Measurements from ENCODE around the gene SLC35F3. TPM values are rescaled to one million over a fixed set of nuclear protein-coding genes. Genes with fewer than 3 reads are reported as not detected.
A peak's percentile ranks its signal among the peaks of the same experiment; 100 is the strongest.
"Not testable (repeated sequence)": the region's sequence is repeated elsewhere in the genome, so short reads cannot be mapped to it uniquely, and the experiment has no call there.

Gene SLC35F3
- total RNA-seq, 1 experiment from 2014 or later = not detected

- Histone ChIP-seq H2AFZ (ENCODE audit: low read length) (no peak overlapping the region), H3K27me3 (ENCODE audit: low read length) (no peaks in the 10 kb centered on the region), H3K9ac (ENCODE audit: low read length) (no peak overlapping the region), H3K4me2 (ENCODE audit: low read depth, low read length, poor library complexity, severe bottlenecking) (no peak overlapping the region), H3K4me1 (ENCODE audit: low read length) (peaks cover 7% of the 10 kb centered on the region), H4K20me1 (ENCODE audit: insufficient read depth, low read depth, low read length) (no peaks in the 10 kb centered on the region), H3K9me3 (ENCODE audit: low read length) (no peaks in the 10 kb centered on the region), H3K4me3 (ENCODE audit: low read length) (no peak overlapping the region), H3K27ac (ENCODE audit: low read length) (no peak overlapping the region), H3K9me2 (replicated peaks; ENCODE audit: insufficient read depth, low read length) (no peaks in the 10 kb centered on the region), H3K79me2 (ENCODE audit: low read length) (no peaks in the 10 kb centered on the region), H3K36me3 (ENCODE audit: insufficient read depth, low read length) (no peaks in the 10 kb centered on the region)
- DNase-seq = no peak
Observed at GRCh38 chr1:234297668-234298067, 393.2 kb downstream of the SLC35F3 start.

DNA sequence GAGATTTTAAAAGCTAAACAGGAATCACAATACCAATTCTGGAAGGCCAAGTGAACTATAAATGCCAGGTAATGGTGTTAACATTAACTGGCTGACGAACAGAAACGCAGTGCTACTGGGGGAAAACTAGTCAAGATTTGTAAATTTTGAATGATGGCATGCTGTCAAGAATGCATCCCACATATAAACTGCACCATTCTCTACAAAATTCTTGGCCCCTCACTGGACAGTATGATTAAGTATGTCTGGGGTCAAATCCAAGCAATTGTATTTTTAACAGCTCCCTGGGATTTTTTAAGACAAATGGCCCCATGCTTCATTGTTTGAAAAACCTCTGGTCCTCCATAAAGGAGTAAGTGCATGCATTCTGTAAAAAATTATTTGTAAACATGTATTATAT is 395.6 kb downstream of the SLC35F3 start:
- no peaks in the 10 kb centered on the region for H4K20me1 ChIP-seq (ENCODE audit: insufficient read depth, low read depth, low read length)
- DNase-seq = no peak
- peaks cover 7% of the 10 kb centered on the region for H3K4me1 ChIP-seq (ENCODE audit: low read length)
- H3K9me3 ChIP-seq (ENCODE audit: low read length) = no peaks in the 10 kb centered on the region
- H3K4me2 ChIP-seq (ENCODE audit: low read depth, low read length, poor library complexity, severe bottlenecking) = no peak overlapping the region
- H3K27ac ChIP-seq (ENCODE audit: low read length) = no peak overlapping the region
- H3K9me2 ChIP-seq (replicated peaks; ENCODE audit: insufficient read depth, low read length) = no peaks in the 10 kb centered on the region
- H3K27me3 ChIP-seq (ENCODE audit: low read length) = no peaks in the 10 kb centered on the region
- H3K4me3 ChIP-seq (ENCODE audit: low read length) = no peak overlapping the region
- no peaks in the 10 kb centered on the region for H3K79me2 ChIP-seq (ENCODE audit: low read length)
- H3K9ac ChIP-seq (ENCODE audit: low read length) = no peak overlapping the region
- no peak overlapping the region for H2AFZ ChIP-seq (ENCODE audit: low read length)
- no peaks in the 10 kb centered on the region for H3K36me3 ChIP-seq (ENCODE audit: insufficient read depth, low read length)

- not testable (repeated sequence) for H3K9me2 ChIP-seq (replicated peaks; ENCODE audit: insufficient read depth, low read length); H3K27ac ChIP-seq (ENCODE audit: low read length); H3K79me2 ChIP-seq (ENCODE audit: low read length)
Observed at GRCh38 chr1:234301663-234302062, 397.2 kb downstream of the SLC35F3 start.

DNA sequence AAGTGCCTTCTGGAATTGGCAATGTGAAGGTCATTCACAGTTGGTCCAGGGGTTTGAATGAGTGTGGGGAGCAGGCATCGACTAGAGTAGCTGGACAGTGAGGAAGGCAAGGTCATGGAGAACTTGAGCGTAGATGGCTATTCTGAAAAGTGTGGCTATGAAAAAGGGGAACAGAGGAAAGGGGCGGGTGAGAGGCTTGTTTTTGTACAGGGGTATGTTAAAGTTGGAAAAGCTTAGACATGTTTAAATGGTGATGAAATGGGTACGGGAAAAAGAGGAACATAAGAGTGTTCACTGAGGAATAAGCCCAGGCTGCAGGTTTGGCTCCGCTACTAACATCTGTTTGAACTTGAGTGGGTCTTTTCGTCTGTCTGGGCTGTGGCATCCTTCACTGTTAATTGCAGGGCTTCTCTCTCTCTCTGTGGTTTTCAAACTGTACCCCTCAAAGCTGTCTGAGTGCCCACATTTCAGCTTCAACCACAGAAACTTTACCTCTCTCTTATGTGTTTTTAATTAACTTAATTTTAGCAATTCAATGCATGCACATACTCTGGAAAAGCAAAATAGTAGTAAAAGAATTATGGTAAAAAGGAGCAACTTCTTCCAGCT is 398.0 kb downstream of the SLC35F3 start:
- Histone ChIP-seq H3K4me3 (ENCODE audit: low read length) (no peak overlapping the region), H3K9ac (ENCODE audit: low read length) (no peak overlapping the region), H4K20me1 (ENCODE audit: insufficient read depth, low read depth, low read length) (no peaks in the 10 kb centered on the region), H3K27me3 (ENCODE audit: low read length) (no peaks in the 10 kb centered on the region), H3K36me3 (ENCODE audit: insufficient read depth, low read length) (no peaks in the 10 kb centered on the region), H3K79me2 (ENCODE audit: low read length) (no peaks in the 10 kb centered on the region), H3K4me2 (ENCODE audit: low read depth, low read length, poor library complexity, severe bottlenecking) (no peak overlapping the region), H2AFZ (ENCODE audit: low read length) (no peak overlapping the region), H3K4me1 (ENCODE audit: low read length) (no peaks in the 10 kb centered on the region), H3K9me2 (replicated peaks; ENCODE audit: insufficient read depth, low read length) (no peaks in the 10 kb centered on the region), H3K27ac (ENCODE audit: low read length) (no peak overlapping the region), H3K9me3 (ENCODE audit: low read length) (no peaks in the 10 kb centered on the region)
- no peak for DNase-seq

More at GRCh38 chr1:234301663-234302062, 397.2 kb downstream of the SLC35F3 start:
- H3K27me3 ChIP-seq (ENCODE audit: low read length); H3K4me2 ChIP-seq (ENCODE audit: low read depth, low read length, poor library complexity, severe bottlenecking); DNase-seq; H3K4me3 ChIP-seq (ENCODE audit: low read length); H4K20me1 ChIP-seq (ENCODE audit: insufficient read depth, low read depth, low read length); H3K36me3 ChIP-seq (ENCODE audit: insufficient read depth, low read length); H3K4me1 ChIP-seq (ENCODE audit: low read length); H3K9me3 ChIP-seq (ENCODE audit: low read length); H3K9ac ChIP-seq (ENCODE audit: low read length); H2AFZ ChIP-seq (ENCODE audit: low read length): not testable (repeated sequence)

GRCh38 chr1:234303231-234303630 is 398.8 kb downstream of the SLC35F3 start:
- Histone ChIP-seq H3K36me3 (ENCODE audit: insufficient read depth, low read length) (no peaks in the 10 kb centered on the region), H3K9me3 (ENCODE audit: low read length) (no peaks in the 10 kb centered on the region), H3K9me2 (replicated peaks; ENCODE audit: insufficient read depth, low read length) (no peaks in the 10 kb centered on the region), H2AFZ (ENCODE audit: low read length) (no peak overlapping the region), H3K4me3 (ENCODE audit: low read length) (no peak overlapping the region), H3K4me2 (ENCODE audit: low read depth, low read length, poor library complexity, severe bottlenecking) (no peak overlapping the region), H4K20me1 (ENCODE audit: insufficient read depth, low read depth, low read length) (no peaks in the 10 kb centered on the region), H3K9ac (ENCODE audit: low read length) (no peak overlapping the region), H3K4me1 (ENCODE audit: low read length) (no peaks in the 10 kb centered on the region), H3K27me3 (ENCODE audit: low read length) (no peaks in the 10 kb centered on the region), H3K79me2 (ENCODE audit: low read length) (no peaks in the 10 kb centered on the region), H3K27ac (ENCODE audit: low read length) (no peak overlapping the region)
- no peak for DNase-seq

DNA sequence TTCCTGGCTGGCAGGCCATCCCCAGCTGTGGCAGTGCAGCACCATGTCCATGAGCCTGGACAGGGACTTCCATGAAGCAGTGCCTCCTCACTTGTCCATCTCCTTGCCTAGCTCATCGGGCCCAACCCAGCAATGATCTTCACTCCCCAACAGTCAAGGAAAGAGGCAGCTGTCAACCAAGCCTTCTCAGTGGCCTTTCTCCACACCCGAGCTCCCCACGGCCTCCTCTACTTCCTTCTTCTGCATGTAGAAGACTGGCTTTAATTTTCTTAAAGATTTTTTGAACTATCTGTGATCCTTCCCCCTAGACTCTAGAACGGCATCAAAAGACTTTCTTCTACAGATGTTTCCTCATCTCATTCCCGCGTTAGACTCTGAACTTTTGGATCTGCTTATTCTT is 403.2 kb downstream of the SLC35F3 start:
- no peak for DNase-seq
- H3K4me3 ChIP-seq (ENCODE audit: low read length) = no peak overlapping the region
- H3K4me2 ChIP-seq (ENCODE audit: low read depth, low read length, poor library complexity, severe bottlenecking) = no peak overlapping the region
- no peak overlapping the region for H3K9ac ChIP-seq (ENCODE audit: low read length)
- H4K20me1 ChIP-seq (ENCODE audit: insufficient read depth, low read depth, low read length) = no peaks in the 10 kb centered on the region
- H3K27me3 ChIP-seq (ENCODE audit: low read length) = no peaks in the 10 kb centered on the region
- no peaks in the 10 kb centered on the region for H3K9me3 ChIP-seq (ENCODE audit: low read length)
- no peaks in the 10 kb centered on the region for H3K4me1 ChIP-seq (ENCODE audit: low read length)
- H3K79me2 ChIP-seq (ENCODE audit: low read length) = no peaks in the 10 kb centered on the region
- H3K9me2 ChIP-seq (replicated peaks; ENCODE audit: insufficient read depth, low read length) = no peaks in the 10 kb centered on the region
- no peak overlapping the region for H3K27ac ChIP-seq (ENCODE audit: low read length)
- no peaks in the 10 kb centered on the region for H3K36me3 ChIP-seq (ENCODE audit: insufficient read depth, low read length)
- H2AFZ ChIP-seq (ENCODE audit: low read length) = no peak overlapping the region

- no peaks in the 10 kb centered on the region for H3K9me2 ChIP-seq (replicated peaks; ENCODE audit: insufficient read depth, low read length)
- no peaks in the 10 kb centered on the region for H4K20me1 ChIP-seq (ENCODE audit: insufficient read depth, low read depth, low read length)
- no peaks in the 10 kb centered on the region for H3K79me2 ChIP-seq (ENCODE audit: low read length)
- DNase-seq = no peak
- no peaks in the 10 kb centered on the region for H3K9me3 ChIP-seq (ENCODE audit: low read length)
- H3K4me2 ChIP-seq (ENCODE audit: low read depth, low read length, poor library complexity, severe bottlenecking) = no peak overlapping the region
- H3K9ac ChIP-seq (ENCODE audit: low read length) = no peak overlapping the region
- no peak overlapping the region for H3K4me3 ChIP-seq (ENCODE audit: low read length)
- no peaks in the 10 kb centered on the region for H3K27me3 ChIP-seq (ENCODE audit: low read length)
- no peaks in the 10 kb centered on the region for H3K4me1 ChIP-seq (ENCODE audit: low read length)
- H2AFZ ChIP-seq (ENCODE audit: low read length) = no peak overlapping the region
- no peak overlapping the region for H3K27ac ChIP-seq (ENCODE audit: low read length)
- no peaks in the 10 kb centered on the region for H3K36me3 ChIP-seq (ENCODE audit: insufficient read depth, low read length)
Observed at GRCh38 chr1:234309243-234309597, 404.7 kb downstream of the SLC35F3 start.

DNA sequence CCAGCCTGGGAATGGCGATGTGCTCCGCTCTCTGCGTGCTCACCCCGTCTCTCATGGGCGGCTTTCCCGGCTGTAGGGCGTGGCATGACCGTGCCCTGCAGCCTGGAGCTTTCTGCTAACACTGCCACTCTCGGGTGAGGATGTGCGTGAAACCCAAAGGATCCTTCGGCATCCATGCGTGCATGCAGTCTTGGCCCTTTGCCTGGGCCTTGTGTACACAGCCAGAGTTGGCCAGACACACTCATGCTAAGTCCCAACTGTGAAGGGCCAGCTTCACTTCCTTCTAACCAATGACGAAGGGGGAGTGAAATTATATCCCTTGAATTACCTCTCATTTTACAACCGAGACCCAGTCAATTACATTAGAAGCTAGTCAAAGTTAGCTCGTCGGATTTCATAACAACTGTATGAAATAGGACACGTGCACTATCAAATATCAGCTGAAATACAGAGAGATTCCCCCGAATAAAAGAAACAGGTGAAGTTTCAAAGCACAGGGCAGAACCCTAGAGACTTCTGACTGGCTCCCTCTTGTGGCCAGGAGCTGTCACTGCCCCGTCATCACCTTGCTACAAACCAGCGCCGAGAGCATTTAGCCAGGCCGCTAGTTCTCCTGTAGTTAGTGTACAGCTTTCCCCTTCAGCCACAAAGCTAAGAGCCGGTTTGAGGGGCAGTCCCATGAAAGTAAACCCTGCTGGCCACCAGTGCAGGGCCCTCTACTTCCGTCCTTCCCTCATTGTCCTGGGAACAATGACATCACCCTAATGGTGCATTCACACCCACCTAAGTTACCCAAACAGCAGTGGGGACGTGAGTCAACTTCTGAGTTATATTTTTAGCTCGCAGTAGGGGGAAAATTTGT is 405.4 kb downstream of the SLC35F3 start:
- peak; percentile 87 for DNase-seq
- Histone ChIP-seq H3K79me2 (ENCODE audit: low read length) (no peaks in the 10 kb centered on the region), H3K4me1 (ENCODE audit: low read length) (no peaks in the 10 kb centered on the region), H3K27ac (ENCODE audit: low read length) (no peak overlapping the region), H3K36me3 (ENCODE audit: insufficient read depth, low read length) (no peaks in the 10 kb centered on the region), H3K9ac (ENCODE audit: low read length) (no peak overlapping the region), H2AFZ (ENCODE audit: low read length) (no peak overlapping the region), H4K20me1 (ENCODE audit: insufficient read depth, low read depth, low read length) (no peaks in the 10 kb centered on the region), H3K9me3 (ENCODE audit: low read length) (no peaks in the 10 kb centered on the region), H3K9me2 (replicated peaks; ENCODE audit: insufficient read depth, low read length) (no peaks in the 10 kb centered on the region), H3K4me2 (ENCODE audit: low read depth, low read length, poor library complexity, severe bottlenecking) (no peak overlapping the region), H3K27me3 (ENCODE audit: low read length) (no peaks in the 10 kb centered on the region), H3K4me3 (ENCODE audit: low read length) (no peak overlapping the region)

Measured in Karpas-422 (cell line).